Measurements from ENCODE around the gene ACOT7.

Gene ACOT7

DNA sequence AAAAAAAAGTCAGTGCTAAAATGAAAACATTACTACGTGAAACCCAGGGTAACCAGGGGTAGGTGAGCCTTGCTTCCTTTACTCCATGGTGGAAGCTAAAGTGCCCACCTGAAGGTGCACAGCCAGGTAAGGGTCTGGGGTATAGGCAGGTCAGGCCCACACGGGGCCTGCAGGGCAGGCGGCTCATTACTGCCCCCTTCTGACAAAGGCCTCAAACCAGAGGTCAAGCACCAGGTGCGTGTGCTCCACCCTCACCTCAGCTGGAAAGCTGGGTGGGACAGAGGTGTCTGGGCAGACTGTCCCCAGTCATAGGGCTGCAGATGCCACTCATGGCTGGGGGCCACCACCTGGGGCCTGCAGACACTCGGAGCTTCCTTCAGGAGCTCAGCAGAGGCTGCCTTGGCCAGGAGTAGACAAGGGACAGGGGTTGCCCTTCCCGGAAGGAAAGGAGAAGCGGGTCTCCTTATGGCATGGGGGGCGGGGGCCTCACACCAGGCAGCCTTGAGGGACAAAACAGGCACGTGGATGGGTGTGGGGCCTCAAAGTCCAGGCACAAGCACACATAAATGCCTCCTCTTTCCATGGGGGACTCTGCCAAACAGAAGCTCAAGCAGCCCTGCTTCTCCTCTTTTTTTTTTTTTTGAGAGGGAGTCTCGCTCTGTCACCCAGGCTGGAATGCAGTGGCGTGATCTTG lies 36.2 kb downstream of the ACOT7 start:
- H3K4me1 ChIP-seq (ENCODE audit: insufficient read depth, insufficient read length): peaks cover 3% of the 10 kb centered on the region
- no peaks in the 10 kb centered on the region for H3K9me3 ChIP-seq (ENCODE audit: insufficient read depth, low read length)
- TF ChIP-seq YY1 (IDR thresholded peaks at IDR 0.05; ENCODE audit: insufficient read depth, insufficient read length): no peak
- no peak for TF ChIP-seq ZNF274 (IDR thresholded peaks at IDR 0.05; ENCODE audit: low read depth, low read length)
- TF ChIP-seq SUZ12 (IDR thresholded peaks at IDR 0.05; ENCODE audit: extremely low read depth, insufficient read depth, insufficient read length): no peak
- no peaks in the 10 kb centered on the region for H3K27me3 ChIP-seq (ENCODE audit: insufficient read depth, insufficient read length)
- no peaks in the 10 kb centered on the region for H3K36me3 ChIP-seq (ENCODE audit: insufficient read depth, insufficient read length, low read length)
- no peak overlapping the region for H3K9ac ChIP-seq (ENCODE audit: insufficient read length, low read depth)
- H3K4me3 ChIP-seq (ENCODE audit: insufficient read length, low read depth): no peak overlapping the region
- no peak for DNase-seq (ENCODE audit: low read depth, low spot score)

- peaks cover 5% of the 10 kb centered on the region for H3K4me1 ChIP-seq (ENCODE audit: insufficient read depth, insufficient read length)
- H3K27me3 ChIP-seq (ENCODE audit: insufficient read depth, insufficient read length): no peaks in the 10 kb centered on the region
- DNase-seq (ENCODE audit: low read depth, low spot score): no peak
- no peaks in the 10 kb centered on the region for H3K36me3 ChIP-seq (ENCODE audit: insufficient read depth, insufficient read length, low read length)
- H3K9ac ChIP-seq (ENCODE audit: insufficient read length, low read depth): no peak overlapping the region
- TF ChIP-seq SUZ12 (IDR thresholded peaks at IDR 0.05; ENCODE audit: extremely low read depth, insufficient read depth, insufficient read length) (no peak), ZNF274 (IDR thresholded peaks at IDR 0.05; ENCODE audit: low read depth, low read length) (no peak), YY1 (IDR thresholded peaks at IDR 0.05; ENCODE audit: insufficient read depth, insufficient read length) (no peak)
- no peaks in the 10 kb centered on the region for H3K9me3 ChIP-seq (ENCODE audit: insufficient read depth, low read length)
- H3K4me3 ChIP-seq (ENCODE audit: insufficient read length, low read depth): no peak overlapping the region
Measured at GRCh38 chr1:6355621-6356020, 37.9 kb downstream of the ACOT7 start.

- H3K4me3 ChIP-seq (ENCODE audit: insufficient read length, low read depth): no peak overlapping the region
- no peak for TF ChIP-seq ZNF274 (IDR thresholded peaks at IDR 0.05; ENCODE audit: low read depth, low read length)
- TF ChIP-seq YY1 (IDR thresholded peaks at IDR 0.05; ENCODE audit: insufficient read depth, insufficient read length): no peak
- no peak for TF ChIP-seq SUZ12 (IDR thresholded peaks at IDR 0.05; ENCODE audit: extremely low read depth, insufficient read depth, insufficient read length)
- no peak overlapping the region for H3K9ac ChIP-seq (ENCODE audit: insufficient read length, low read depth)
- H3K4me1 ChIP-seq (ENCODE audit: insufficient read depth, insufficient read length): peaks cover 5% of the 10 kb centered on the region
- H3K36me3 ChIP-seq (ENCODE audit: insufficient read depth, insufficient read length, low read length): no peaks in the 10 kb centered on the region
- no peak for DNase-seq (ENCODE audit: low read depth, low spot score)
- H3K27me3 ChIP-seq (ENCODE audit: insufficient read depth, insufficient read length): no peaks in the 10 kb centered on the region
- no peaks in the 10 kb centered on the region for H3K9me3 ChIP-seq (ENCODE audit: insufficient read depth, low read length)
Measured at GRCh38 chr1:6354659-6355317, 38.8 kb downstream of the ACOT7 start.

DNA sequence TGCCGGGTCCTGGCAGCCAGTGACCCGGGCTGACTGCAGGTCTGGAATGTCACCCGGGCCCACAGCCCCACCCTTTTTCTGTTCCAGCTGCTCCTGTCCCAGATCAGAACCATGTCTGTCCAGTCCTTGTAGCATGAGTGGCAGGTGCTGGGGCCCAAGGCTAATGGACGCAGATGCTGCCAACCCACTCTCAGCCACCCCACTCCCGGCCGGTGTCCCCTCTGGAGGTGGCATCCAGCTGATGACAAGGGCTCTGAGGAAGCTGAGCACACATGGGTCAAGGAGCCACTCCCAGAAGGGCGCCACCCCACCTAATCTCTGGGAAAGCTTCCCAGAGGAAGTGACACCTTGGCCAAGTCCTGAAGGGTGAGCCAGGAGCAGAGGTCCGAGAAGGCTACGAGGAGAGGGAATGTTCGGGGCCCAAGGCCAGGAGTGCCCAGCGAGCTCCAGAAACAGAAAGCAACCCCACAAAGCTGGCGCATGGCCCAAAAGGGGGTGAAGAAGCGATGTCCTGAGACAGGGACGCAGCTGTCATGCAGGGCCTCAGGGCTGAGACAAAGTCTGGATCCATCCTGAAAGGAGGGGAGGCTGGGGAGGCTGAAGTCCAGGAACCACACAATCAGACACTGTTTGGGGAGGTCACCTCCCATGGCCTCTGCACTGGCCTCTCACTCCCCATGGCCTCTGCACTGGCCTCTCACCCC lies 39.5 kb downstream of the ACOT7 start:
- DNase-seq (ENCODE audit: low read depth, low spot score): no peak
- peaks cover 5% of the 10 kb centered on the region for H3K4me1 ChIP-seq (ENCODE audit: insufficient read depth, insufficient read length)
- no peaks in the 10 kb centered on the region for H3K36me3 ChIP-seq (ENCODE audit: insufficient read depth, insufficient read length, low read length)
- H3K27me3 ChIP-seq (ENCODE audit: insufficient read depth, insufficient read length): no peaks in the 10 kb centered on the region
- H3K9ac ChIP-seq (ENCODE audit: insufficient read length, low read depth): no peak overlapping the region
- no peaks in the 10 kb centered on the region for H3K9me3 ChIP-seq (ENCODE audit: insufficient read depth, low read length)
- H3K4me3 ChIP-seq (ENCODE audit: insufficient read length, low read depth): no peak overlapping the region
- no peak for TF ChIP-seq SUZ12 (IDR thresholded peaks at IDR 0.05; ENCODE audit: extremely low read depth, insufficient read depth, insufficient read length)
- TF ChIP-seq ZNF274 (IDR thresholded peaks at IDR 0.05; ENCODE audit: low read depth, low read length): no peak
- no peak for TF ChIP-seq YY1 (IDR thresholded peaks at IDR 0.05; ENCODE audit: insufficient read depth, insufficient read length)

DNA sequence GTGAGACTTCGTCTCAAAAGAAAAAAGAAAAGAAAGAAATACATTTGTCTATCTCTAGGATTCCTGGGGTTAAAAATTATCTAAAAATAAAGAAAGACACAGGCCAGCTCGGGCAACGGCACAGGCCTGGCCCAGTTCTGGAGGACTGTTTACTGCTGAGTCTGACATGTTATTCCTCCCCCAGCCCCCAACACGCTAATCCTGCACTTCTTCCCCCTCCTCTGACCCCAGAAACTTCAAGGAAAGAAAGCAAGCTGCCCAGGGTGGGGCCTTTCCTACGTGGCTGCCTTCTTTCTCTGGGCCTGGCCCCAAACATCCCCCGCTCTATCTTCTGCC lies 40.0 kb downstream of the ACOT7 start:
- TF ChIP-seq YY1 (IDR thresholded peaks at IDR 0.05; ENCODE audit: insufficient read depth, insufficient read length) (no peak), SUZ12 (IDR thresholded peaks at IDR 0.05; ENCODE audit: extremely low read depth, insufficient read depth, insufficient read length) (no peak)
- Histone ChIP-seq H3K4me1 (ENCODE audit: insufficient read depth, insufficient read length) (peaks cover 8% of the 10 kb centered on the region), H3K4me3 (ENCODE audit: insufficient read length, low read depth) (no peak overlapping the region), H3K36me3 (ENCODE audit: insufficient read depth, insufficient read length, low read length) (no peaks in the 10 kb centered on the region), H3K27me3 (ENCODE audit: insufficient read depth, insufficient read length) (no peaks in the 10 kb centered on the region), H3K9me3 (ENCODE audit: insufficient read depth, low read length) (no peaks in the 10 kb centered on the region), H3K9ac (ENCODE audit: insufficient read length, low read depth) (no peak overlapping the region)
- DNase-seq (ENCODE audit: low read depth, low spot score): no peak

DNA sequence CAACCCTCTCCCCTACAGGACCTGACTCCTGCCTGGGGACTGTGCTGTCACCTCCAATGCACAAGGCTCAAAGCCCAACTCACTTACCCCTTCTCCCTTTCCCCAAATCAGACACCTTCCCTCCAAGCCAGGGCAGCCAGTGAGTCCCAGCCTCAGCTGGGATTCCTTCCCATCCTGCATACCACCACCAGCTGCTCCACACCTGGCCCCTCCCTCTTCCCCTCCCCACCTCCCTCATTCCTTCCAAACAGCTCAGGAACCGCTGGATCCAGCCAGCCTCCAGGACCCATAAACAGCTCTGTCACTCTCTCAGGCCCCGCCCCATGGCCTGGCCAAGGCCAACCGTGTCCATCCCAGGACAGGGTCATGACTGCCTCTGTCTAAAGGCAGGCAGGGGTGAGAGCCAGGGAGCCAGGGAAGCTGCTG lies 41.4 kb downstream of the ACOT7 start:
- Histone ChIP-seq H3K9me3 (ENCODE audit: insufficient read depth, low read length) (no peaks in the 10 kb centered on the region), H3K4me1 (ENCODE audit: insufficient read depth, insufficient read length) (peaks cover 12% of the 10 kb centered on the region), H3K27me3 (ENCODE audit: insufficient read depth, insufficient read length) (no peaks in the 10 kb centered on the region), H3K9ac (ENCODE audit: insufficient read length, low read depth) (no peak overlapping the region), H3K36me3 (ENCODE audit: insufficient read depth, insufficient read length, low read length) (peaks cover 2% of the 10 kb centered on the region), H3K4me3 (ENCODE audit: insufficient read length, low read depth) (no peak overlapping the region)
- TF ChIP-seq YY1 (IDR thresholded peaks at IDR 0.05; ENCODE audit: insufficient read depth, insufficient read length) (no peak), ZNF274 (IDR thresholded peaks at IDR 0.05; ENCODE audit: low read depth, low read length) (no peak), SUZ12 (IDR thresholded peaks at IDR 0.05; ENCODE audit: extremely low read depth, insufficient read depth, insufficient read length) (no peak)
- DNase-seq (ENCODE audit: low read depth, low spot score): no peak

GRCh38 chr1:6351480-6352137 lies 42.0 kb downstream of the ACOT7 start:
- no peaks in the 10 kb centered on the region for H3K27me3 ChIP-seq (ENCODE audit: insufficient read depth, insufficient read length)
- TF ChIP-seq YY1 (IDR thresholded peaks at IDR 0.05; ENCODE audit: insufficient read depth, insufficient read length) (no peak), SUZ12 (IDR thresholded peaks at IDR 0.05; ENCODE audit: extremely low read depth, insufficient read depth, insufficient read length) (no peak), ZNF274 (IDR thresholded peaks at IDR 0.05; ENCODE audit: low read depth, low read length) (no peak)
- H3K9me3 ChIP-seq (ENCODE audit: insufficient read depth, low read length): no peaks in the 10 kb centered on the region
- H3K9ac ChIP-seq (ENCODE audit: insufficient read length, low read depth): no peak overlapping the region
- peaks cover 2% of the 10 kb centered on the region for H3K36me3 ChIP-seq (ENCODE audit: insufficient read depth, insufficient read length, low read length)
- peaks cover 12% of the 10 kb centered on the region for H3K4me1 ChIP-seq (ENCODE audit: insufficient read depth, insufficient read length)
- DNase-seq (ENCODE audit: low read depth, low spot score): no peak
- no peak overlapping the region for H3K4me3 ChIP-seq (ENCODE audit: insufficient read length, low read depth)
